Neural progenitor cell (in vitro differentiated cells): ENCODE results near the gene RBBP5. TPM values are rescaled to one million over a fixed set of nuclear protein-coding genes. Genes with fewer than 3 reads are reported as not detected.

Experiments used
- DNase-seq: peaks from one replicate; pipeline ENCODE4 v3.0.0-alpha.2; 2016; ENCODE audit warnings: low spot score
- H2AFZ ChIP-seq: fragments of 200-600 bp; sonication (generic); replicated peaks from 2 replicates; pipeline ENCODE4 v1.6.1; 2016; ENCODE audit warnings: antibody characterized with exemption
- H3F3A ChIP-seq: fragments of 200-600 bp; sonication (generic); 2 replicates; pipeline ENCODE4 v1.6.1; 2016; ENCODE audit warnings: antibody characterized with exemption, low read depth
- H3K27ac ChIP-seq: fragments of 200-600 bp; sonication (generic); 2 replicates; pipeline ENCODE4 v1.5.1; 2016; ENCODE audit warnings: mild to moderate bottlenecking
- H3K27me3 ChIP-seq: fragments of 200-600 bp; sonication (generic); 2 replicates; pipeline ENCODE4 v1.6.1; 2016; ENCODE audit warnings: mild to moderate bottlenecking, moderate library complexity
- H3K36me3 ChIP-seq: fragments of 200-600 bp; sonication (generic); 2 replicates; pipeline ENCODE4 v1.5.1; 2016
- H3K4me1 ChIP-seq: fragments of 200-600 bp; sonication (generic); 2 replicates; pipeline ENCODE4 v1.6.1; 2016; ENCODE audit warnings: mixed run types
- H3K4me2 ChIP-seq: fragments of 200-600 bp; sonication (generic); 2 replicates; pipeline ENCODE4 v1.6.1; 2016
- H3K4me3 ChIP-seq: fragments of 200-600 bp; sonication (generic); 2 replicates; pipeline ENCODE4 v1.5.1; 2016
- H3K79me2 ChIP-seq: fragments of 200-600 bp; sonication (generic); 2 replicates; pipeline ENCODE4 v1.6.1; 2016; ENCODE audit warnings: low read depth
- H3K9ac ChIP-seq: fragments of 200-600 bp; sonication (generic); 2 replicates; pipeline ENCODE4 v1.6.1; 2016
- H3K9me3 ChIP-seq: fragments of 200-600 bp; sonication (generic); 2 replicates; pipeline ENCODE4 v1.5.1; 2016; ENCODE audit warnings: low read depth
- H4K20me1 ChIP-seq: fragments of 200-600 bp; sonication (generic); 2 replicates; pipeline ENCODE4 v1.6.1; 2016; ENCODE audit warnings: low read depth
- H3K27ac Mint-ChIP-seq: 3 replicates; pipeline ENCODE4 v1.8.0; 2021; ENCODE audit warnings: mixed read lengths
- H3K27me3 Mint-ChIP-seq: 2 replicates; pipeline ENCODE4 v1.8.0; 2022; ENCODE audit warnings: low read depth, mild to moderate bottlenecking, inconsistent platforms, moderate library complexity, mixed read lengths; ENCODE audit not compliant: insufficient read depth
- H3K36me3 Mint-ChIP-seq: 3 replicates; pipeline ENCODE4 v1.8.0; 2021; ENCODE audit warnings: mixed read lengths
- H3K4me1 Mint-ChIP-seq: 3 replicates; pipeline ENCODE4 v1.8.0; 2021; ENCODE audit warnings: mixed read lengths
- H3K4me3 Mint-ChIP-seq: 3 replicates; pipeline ENCODE4 v1.8.0; 2021; ENCODE audit warnings: mild to moderate bottlenecking, moderate library complexity, mixed read lengths
- H3K9me3 Mint-ChIP-seq: 3 replicates; pipeline ENCODE4 v1.8.0; 2020; ENCODE audit warnings: mixed read lengths
- EZH2 ChIP-seq: fragments of 200-600 bp; sonication (generic); IDR thresholded peaks from 2 replicates; pipeline ENCODE4 v1.6.1; 2017; ENCODE audit warnings: antibody characterized with exemption, mild to moderate bottlenecking, moderate library complexity
- EZH2phosphoT487 ChIP-seq: fragments of 200-600 bp; sonication (generic); IDR thresholded peaks from 2 replicates; pipeline ENCODE4 v1.6.1; 2017; ENCODE audit warnings: antibody characterized with exemption
- total RNA-seq: library from RNA; depleted of rRNA; stranded (reverse); fragments of >200 nt; gene quantifications from 2 replicates; pipeline ENCODE4 v1.2.3, GENCODE V29; 2015; ENCODE audit warnings: low replicate concordance
- TF ChIP-seq, protein P1 (sequence below): fragments of 200-600 bp; sonication (generic); IDR thresholded peaks from 2 replicates; pipeline ENCODE4 v1.5.1; 2017; ENCODE audit warnings: antibody characterized with exemption, mild to moderate bottlenecking

RBBP5 gene
- total RNA-seq, 1 donor from 2014 or later: 30.1 TPM

DNA sequence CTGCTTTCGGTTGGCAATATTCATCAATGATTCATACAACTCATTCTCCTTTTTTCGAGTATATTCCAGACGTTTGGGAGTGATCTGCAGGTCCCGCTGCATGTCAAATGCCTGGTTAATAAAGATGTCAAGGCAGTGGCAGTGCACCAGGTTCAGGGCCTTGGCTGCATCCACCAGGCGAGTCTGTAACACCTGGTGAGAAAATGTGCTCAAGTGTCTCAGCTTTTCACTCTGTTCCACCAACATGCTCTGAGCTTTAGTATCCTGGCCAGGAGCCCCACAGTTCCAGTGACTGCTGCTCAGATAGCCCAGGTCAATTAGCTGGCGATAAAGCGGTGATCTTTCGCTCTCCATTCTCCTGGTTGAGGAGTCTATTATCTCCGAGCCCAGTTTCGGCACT, 47.5 kb upstream of the RBBP5 start:
- Mint-ChIP-seq H3K4me1 (no peaks in the 10 kb centered on the region), H3K36me3 (peaks cover 20% of the 10 kb centered on the region), H3K4me3 (no peak overlapping the region), H3K27ac (no peak overlapping the region), H3K27me3 (no peaks in the 10 kb centered on the region), H3K9me3 (no peaks in the 10 kb centered on the region)
- Histone ChIP-seq H4K20me1 (peaks cover 7% of the 10 kb centered on the region), H3K36me3 (no peaks in the 10 kb centered on the region), H2AFZ (no peak overlapping the region), H3K4me3 (no peak overlapping the region), H3K27ac (no peak overlapping the region), H3K9ac (no peak overlapping the region), H3K27me3 (no peaks in the 10 kb centered on the region), H3K4me1 (no peaks in the 10 kb centered on the region), H3K79me2 (peaks cover 8% of the 10 kb centered on the region), H3F3A (no peaks in the 10 kb centered on the region), H3K9me3 (no peaks in the 10 kb centered on the region), H3K4me2 (no peak overlapping the region)
- TF ChIP-seq EZH2phosphoT487: no peak
- TF ChIP-seq, protein P1, sequence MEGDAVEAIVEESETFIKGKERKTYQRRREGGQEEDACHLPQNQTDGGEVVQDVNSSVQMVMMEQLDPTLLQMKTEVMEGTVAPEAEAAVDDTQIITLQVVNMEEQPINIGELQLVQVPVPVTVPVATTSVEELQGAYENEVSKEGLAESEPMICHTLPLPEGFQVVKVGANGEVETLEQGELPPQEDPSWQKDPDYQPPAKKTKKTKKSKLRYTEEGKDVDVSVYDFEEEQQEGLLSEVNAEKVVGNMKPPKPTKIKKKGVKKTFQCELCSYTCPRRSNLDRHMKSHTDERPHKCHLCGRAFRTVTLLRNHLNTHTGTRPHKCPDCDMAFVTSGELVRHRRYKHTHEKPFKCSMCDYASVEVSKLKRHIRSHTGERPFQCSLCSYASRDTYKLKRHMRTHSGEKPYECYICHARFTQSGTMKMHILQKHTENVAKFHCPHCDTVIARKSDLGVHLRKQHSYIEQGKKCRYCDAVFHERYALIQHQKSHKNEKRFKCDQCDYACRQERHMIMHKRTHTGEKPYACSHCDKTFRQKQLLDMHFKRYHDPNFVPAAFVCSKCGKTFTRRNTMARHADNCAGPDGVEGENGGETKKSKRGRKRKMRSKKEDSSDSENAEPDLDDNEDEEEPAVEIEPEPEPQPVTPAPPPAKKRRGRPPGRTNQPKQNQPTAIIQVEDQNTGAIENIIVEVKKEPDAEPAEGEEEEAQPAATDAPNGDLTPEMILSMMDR: no peak
- TF ChIP-seq EZH2: no peak
- DNase-seq: no peak

DNA sequence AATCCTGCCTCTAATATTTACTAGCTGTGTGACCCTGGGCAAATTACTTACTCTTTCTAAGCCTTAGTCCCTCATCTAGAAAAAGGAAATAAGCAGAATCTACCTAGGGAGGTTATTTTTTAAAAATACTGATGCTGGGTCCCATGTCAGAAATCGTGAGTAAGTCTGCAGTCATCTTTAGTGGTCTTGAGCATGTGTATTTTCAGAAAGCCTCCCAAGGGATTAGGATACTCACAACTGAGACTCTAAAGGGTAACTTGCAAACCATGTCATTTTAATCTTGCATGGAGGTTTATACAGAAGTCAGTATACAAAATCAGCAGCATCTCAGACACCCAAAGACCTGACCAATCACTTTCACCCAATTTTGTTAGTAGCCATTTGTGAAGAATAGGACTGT, 46.5 kb upstream of the RBBP5 start:
- Histone ChIP-seq H3K27me3 (no peaks in the 10 kb centered on the region), H3K4me1 (no peaks in the 10 kb centered on the region), H3K27ac (no peak overlapping the region), H4K20me1 (peaks cover 7% of the 10 kb centered on the region), H3K36me3 (no peaks in the 10 kb centered on the region), H3F3A (no peaks in the 10 kb centered on the region), H3K9me3 (no peaks in the 10 kb centered on the region), H3K4me2 (no peak overlapping the region), H3K79me2 (peaks cover 8% of the 10 kb centered on the region), H3K4me3 (no peak overlapping the region), H3K9ac (no peak overlapping the region), H2AFZ (no peak overlapping the region)
- no peak overlapping the region for H3K27ac Mint-ChIP-seq
- H3K36me3 Mint-ChIP-seq: peaks cover 27% of the 10 kb centered on the region
- H3K27me3 Mint-ChIP-seq: no peaks in the 10 kb centered on the region
- DNase-seq: no peak
- H3K9me3 Mint-ChIP-seq: no peaks in the 10 kb centered on the region
- no peak overlapping the region for H3K4me3 Mint-ChIP-seq
- no peaks in the 10 kb centered on the region for H3K4me1 Mint-ChIP-seq
- TF ChIP-seq EZH2phosphoT487 (no peak), EZH2 (no peak)
- TF ChIP-seq, protein P1: no peak

DNA sequence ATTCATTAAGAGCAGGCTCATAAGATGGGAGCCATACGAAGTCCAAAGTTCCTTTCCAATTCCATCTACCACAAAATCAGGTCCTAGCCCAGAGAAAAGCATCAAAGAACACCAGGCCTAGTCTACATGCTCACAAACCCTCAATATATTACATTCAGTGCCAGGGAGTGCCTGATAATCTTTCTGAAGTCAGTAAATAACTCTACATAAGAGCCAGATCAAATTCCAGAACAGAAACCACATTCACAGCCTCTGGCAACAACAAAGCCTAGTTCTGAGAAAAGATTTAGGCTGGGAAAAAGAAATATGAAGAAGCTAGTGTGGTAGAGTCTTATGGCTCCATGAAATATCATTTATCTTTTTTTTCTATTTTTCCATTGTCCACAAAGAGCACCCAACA, 40.5 kb upstream of the RBBP5 start:
- Histone ChIP-seq H3K9ac (no peak overlapping the region), H3K9me3 (no peaks in the 10 kb centered on the region), H3K27me3 (no peaks in the 10 kb centered on the region), H3K79me2 (peaks cover 8% of the 10 kb centered on the region), H3K27ac (no peak overlapping the region), H4K20me1 (no peaks in the 10 kb centered on the region), H3K36me3 (peaks cover 13% of the 10 kb centered on the region), H3K4me1 (no peaks in the 10 kb centered on the region), H3K4me3 (no peak overlapping the region), H3F3A (no peaks in the 10 kb centered on the region), H3K4me2 (no peak overlapping the region), H2AFZ (no peak overlapping the region)
- Mint-ChIP-seq H3K36me3 (peaks cover 50% of the 10 kb centered on the region), H3K4me1 (no peaks in the 10 kb centered on the region), H3K27me3 (no peaks in the 10 kb centered on the region), H3K27ac (no peak overlapping the region), H3K9me3 (peaks cover 5% of the 10 kb centered on the region), H3K4me3 (no peak overlapping the region)
- TF ChIP-seq, protein P1: no peak
- TF ChIP-seq EZH2 (no peak), EZH2phosphoT487 (no peak)
- no peak for DNase-seq
